Glutamatergic neuron (in vitro differentiated cells): ENCODE results near the gene PIK3R3. TPM values are rescaled to one million over a fixed set of nuclear protein-coding genes. Genes with fewer than 3 reads are reported as not detected.
A peak's percentile ranks its signal among the peaks of the same experiment; 100 is the strongest.

Experiments used
- DNase-seq: peaks from one replicate; pipeline ENCODE4 v3.0.0; 2022
- H3K27ac Mint-ChIP-seq: one replicate; pipeline ENCODE4 v1.8.0; 2020; ENCODE audit warnings: mild to moderate bottlenecking, mixed read lengths, inconsistent platforms; ENCODE audit not compliant: unreplicated experiment
- H3K27me3 Mint-ChIP-seq: one replicate; pipeline ENCODE4 v1.8.0; 2020; ENCODE audit warnings: mild to moderate bottlenecking, moderate library complexity, mixed read lengths, inconsistent platforms; ENCODE audit not compliant: unreplicated experiment
- H3K36me3 Mint-ChIP-seq: one replicate; pipeline ENCODE4 v1.8.0; 2020; ENCODE audit warnings: mild to moderate bottlenecking, mixed read lengths, inconsistent platforms; ENCODE audit not compliant: unreplicated experiment
- H3K4me1 Mint-ChIP-seq: one replicate; pipeline ENCODE4 v1.8.0; 2020; ENCODE audit warnings: mild to moderate bottlenecking, low read depth, mixed read lengths, inconsistent platforms; ENCODE audit not compliant: unreplicated experiment
- H3K4me3 Mint-ChIP-seq: one replicate; pipeline ENCODE4 v1.8.0; 2020; ENCODE audit warnings: mild to moderate bottlenecking, mixed read lengths, inconsistent platforms; ENCODE audit not compliant: unreplicated experiment
- H3K9me3 Mint-ChIP-seq: one replicate; pipeline ENCODE4 v1.8.0; 2020; ENCODE audit warnings: mild to moderate bottlenecking, moderate library complexity, mixed read lengths, inconsistent platforms; ENCODE audit not compliant: unreplicated experiment
- total RNA-seq: library from RNA; stranded (reverse); fragmentation: NEBNext Ultra II Directional; extraction: Animal tissue kit (Norgen Biotek cat#: 25700); gene quantifications from one replicate; pipeline ENCODE4 v1.2.1, GENCODE V29; 2021; ENCODE audit not compliant: unreplicated experiment
- TF ChIP-seq, protein P1 (sequence below): fragments of 200-600 bp; sonication (generic); IDR thresholded peaks from one replicate; pipeline ENCODE4 v1.5.0; 2021; ENCODE audit not compliant: partially characterized antibody, unreplicated experiment

The PIK3R3 gene
- total RNA-seq, 1 donor from 2014 or later: 156 TPM

DNA sequence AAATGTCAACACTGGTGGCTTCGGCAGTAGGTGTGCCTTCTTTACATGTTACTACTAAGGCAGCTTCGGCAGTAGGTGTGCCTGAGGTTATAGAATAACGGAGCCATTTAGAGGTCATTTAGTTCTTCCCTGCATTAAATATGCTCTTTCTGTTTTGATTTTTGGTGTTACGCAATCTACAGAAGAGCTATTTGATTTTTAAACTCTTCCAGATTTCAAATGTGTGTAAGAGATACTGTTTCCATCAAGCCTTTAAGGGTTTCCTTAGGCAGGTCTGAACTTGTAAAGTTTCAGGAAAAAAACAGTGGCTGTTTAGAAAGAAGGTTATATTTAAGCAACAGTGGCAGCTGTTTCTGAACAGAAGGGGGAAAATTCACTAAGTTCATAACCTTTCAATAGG lies 54.8 kb downstream of the PIK3R3 start:
- peaks cover 13% of the 10 kb centered on the region for H3K4me1 Mint-ChIP-seq
- DNase-seq: no peak
- H3K4me3 Mint-ChIP-seq: no peak overlapping the region
- TF ChIP-seq, protein P1, sequence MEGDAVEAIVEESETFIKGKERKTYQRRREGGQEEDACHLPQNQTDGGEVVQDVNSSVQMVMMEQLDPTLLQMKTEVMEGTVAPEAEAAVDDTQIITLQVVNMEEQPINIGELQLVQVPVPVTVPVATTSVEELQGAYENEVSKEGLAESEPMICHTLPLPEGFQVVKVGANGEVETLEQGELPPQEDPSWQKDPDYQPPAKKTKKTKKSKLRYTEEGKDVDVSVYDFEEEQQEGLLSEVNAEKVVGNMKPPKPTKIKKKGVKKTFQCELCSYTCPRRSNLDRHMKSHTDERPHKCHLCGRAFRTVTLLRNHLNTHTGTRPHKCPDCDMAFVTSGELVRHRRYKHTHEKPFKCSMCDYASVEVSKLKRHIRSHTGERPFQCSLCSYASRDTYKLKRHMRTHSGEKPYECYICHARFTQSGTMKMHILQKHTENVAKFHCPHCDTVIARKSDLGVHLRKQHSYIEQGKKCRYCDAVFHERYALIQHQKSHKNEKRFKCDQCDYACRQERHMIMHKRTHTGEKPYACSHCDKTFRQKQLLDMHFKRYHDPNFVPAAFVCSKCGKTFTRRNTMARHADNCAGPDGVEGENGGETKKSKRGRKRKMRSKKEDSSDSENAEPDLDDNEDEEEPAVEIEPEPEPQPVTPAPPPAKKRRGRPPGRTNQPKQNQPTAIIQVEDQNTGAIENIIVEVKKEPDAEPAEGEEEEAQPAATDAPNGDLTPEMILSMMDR: no peak
- peak overlapping the region; percentile 34 for H3K27ac Mint-ChIP-seq
- peaks cover 1% of the 10 kb centered on the region for H3K27me3 Mint-ChIP-seq
- peaks cover 5% of the 10 kb centered on the region for H3K9me3 Mint-ChIP-seq
- H3K36me3 Mint-ChIP-seq: no peaks in the 10 kb centered on the region

DNA sequence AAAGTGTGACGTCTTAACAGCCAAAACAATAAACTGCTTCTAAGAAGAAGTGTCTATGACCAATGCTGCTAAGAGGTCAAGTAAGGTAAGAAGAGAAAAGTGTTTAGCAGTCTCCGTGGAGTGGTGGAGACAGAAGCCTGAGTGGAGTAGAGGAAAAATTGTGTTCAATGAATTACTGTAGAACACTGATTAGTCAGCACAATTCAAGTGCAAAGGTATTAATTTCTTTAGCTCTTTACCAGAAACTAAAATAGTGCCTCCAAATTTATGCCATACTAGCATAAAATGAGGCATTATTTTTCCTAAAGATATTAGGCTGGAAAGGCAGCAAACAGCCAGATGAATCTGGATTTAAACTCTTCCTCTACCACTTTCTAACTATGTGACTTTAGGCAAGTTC lies 56.1 kb downstream of the PIK3R3 start:
- Mint-ChIP-seq H3K9me3 (peaks cover 7% of the 10 kb centered on the region), H3K4me1 (peaks cover 15% of the 10 kb centered on the region), H3K27ac (no peak overlapping the region), H3K27me3 (peaks cover 1% of the 10 kb centered on the region), H3K4me3 (no peak overlapping the region), H3K36me3 (no peaks in the 10 kb centered on the region)
- TF ChIP-seq, protein P1: no peak
- DNase-seq: no peak

DNA sequence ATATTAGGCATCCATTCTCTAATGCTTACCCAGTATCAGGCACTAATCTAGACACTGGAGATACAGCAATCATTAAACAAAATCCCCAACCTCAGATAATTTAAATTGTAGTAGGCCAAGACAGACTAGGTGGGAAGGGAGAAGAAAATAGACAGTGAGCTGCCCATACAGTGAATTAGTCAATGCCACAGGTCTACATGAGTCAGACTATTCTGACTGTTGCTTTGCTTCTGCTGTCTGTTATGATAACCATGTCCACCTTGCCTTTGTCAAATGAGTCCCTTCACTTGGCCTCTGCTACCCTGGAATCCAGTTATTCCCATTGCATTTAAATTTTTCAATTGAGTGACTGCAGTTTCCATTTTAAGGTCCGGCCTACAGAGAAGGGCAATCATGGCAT lies 59.5 kb downstream of the PIK3R3 start:
- no peak for DNase-seq
- Mint-ChIP-seq H3K27me3 (peaks cover 1% of the 10 kb centered on the region), H3K9me3 (peaks cover 7% of the 10 kb centered on the region), H3K4me3 (no peak overlapping the region), H3K4me1 (peaks cover 11% of the 10 kb centered on the region), H3K36me3 (no peaks in the 10 kb centered on the region), H3K27ac (no peak overlapping the region)
- TF ChIP-seq, protein P1: no peak

DNA sequence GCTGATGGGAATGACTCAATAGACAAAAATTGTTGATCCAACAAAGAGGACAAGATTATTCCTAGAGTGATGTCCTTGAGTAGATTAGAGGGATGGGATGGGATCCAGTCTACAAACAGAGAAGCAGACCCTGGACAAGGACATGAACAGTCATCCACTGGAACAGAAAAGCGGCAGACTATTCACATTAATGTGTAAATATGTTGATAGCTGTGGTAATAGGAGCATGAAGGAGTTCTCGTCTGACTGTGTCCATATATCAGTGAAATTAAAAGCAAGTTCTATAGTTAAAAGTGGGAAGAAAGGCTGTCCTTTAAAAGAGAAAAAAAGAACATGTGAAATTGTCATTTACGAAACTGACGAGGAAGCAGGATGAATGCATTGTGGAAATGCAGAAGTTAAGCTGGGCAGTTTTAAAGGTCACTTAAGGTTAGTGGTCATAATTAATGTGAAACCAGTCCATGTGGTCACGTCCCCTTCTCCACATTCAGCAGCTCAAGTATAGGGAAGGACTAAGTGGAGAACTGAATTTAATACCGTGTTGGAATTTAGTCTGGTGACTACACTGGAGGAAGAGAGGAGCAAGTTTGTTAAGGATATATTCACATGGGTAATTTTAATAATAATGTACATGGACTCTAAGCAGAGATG lies 62.1 kb downstream of the PIK3R3 start:
- peaks cover 2% of the 10 kb centered on the region for H3K4me1 Mint-ChIP-seq
- H3K27me3 Mint-ChIP-seq: no peaks in the 10 kb centered on the region
- H3K36me3 Mint-ChIP-seq: no peaks in the 10 kb centered on the region
- TF ChIP-seq, protein P1: no peak
- H3K9me3 Mint-ChIP-seq: peaks cover 4% of the 10 kb centered on the region
- no peak overlapping the region for H3K27ac Mint-ChIP-seq
- no peak for DNase-seq
- H3K4me3 Mint-ChIP-seq: no peak overlapping the region

DNA sequence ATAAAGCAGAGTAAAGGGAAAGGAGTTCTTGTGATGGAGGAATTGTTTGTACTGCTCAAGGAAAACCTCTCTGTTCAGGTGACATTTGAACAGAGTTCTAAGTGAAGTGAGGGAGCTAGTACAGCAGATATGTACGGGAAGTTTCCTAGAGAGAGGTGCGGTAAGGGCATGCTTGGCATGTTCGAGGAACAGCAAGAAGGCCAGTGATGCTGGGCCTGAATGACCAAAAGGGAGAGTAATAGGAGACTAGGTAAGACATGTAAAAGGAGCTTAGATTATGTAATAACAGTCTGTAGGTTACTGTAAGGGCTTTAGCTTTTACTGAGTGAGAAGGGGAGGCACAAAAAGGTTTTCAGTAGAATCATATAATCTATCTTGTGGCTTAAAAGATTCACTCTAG lies 63.9 kb downstream of the PIK3R3 start:
- H3K4me1 Mint-ChIP-seq: peaks cover 2% of the 10 kb centered on the region
- no peak overlapping the region for H3K27ac Mint-ChIP-seq
- peaks cover 4% of the 10 kb centered on the region for H3K9me3 Mint-ChIP-seq
- DNase-seq: no peak
- H3K36me3 Mint-ChIP-seq: no peaks in the 10 kb centered on the region
- TF ChIP-seq, protein P1: no peak
- peaks cover under 1% of the 10 kb centered on the region for H3K27me3 Mint-ChIP-seq
- H3K4me3 Mint-ChIP-seq: no peak overlapping the region
